G401 (cell line): ENCODE measurements around the gene ALG14. TPM values are rescaled to one million over a fixed set of nuclear protein-coding genes. Genes with fewer than 3 reads are reported as not detected.
"Not testable (repeated sequence)": the region's sequence is repeated elsewhere in the genome, so short reads cannot be mapped to it uniquely, and the experiment has no call there.

Source experiments
- DNase-seq: peaks from one replicate; pipeline ENCODE4 v3.0.0-alpha.2; 2015; ENCODE audit warnings: low spot score
- in situ Hi-C: cut with HindIII; loops from 2 replicates; pipeline ENCODE4 v1.10.0; 2016; ENCODE audit warnings: low sequenced_read_pairs, mixed read lengths
- total RNA-seq: library from RNA; depleted of rRNA; stranded (reverse); fragments of >200 nt; shearing (Covaris generic); gene quantifications from 2 replicates; pipeline ENCODE4 v1.2.3, GENCODE V29; 2014

ALG14 gene
- total RNA-seq, 1 experiment from 2014 or later, result 1.8 TPM

- in situ Hi-C loops, result no loop called here
- peak; percentile 7 for DNase-seq
Measured at GRCh38 chr1:94949681-94950661, 122.8 kb downstream of the ALG14 start.

DNA sequence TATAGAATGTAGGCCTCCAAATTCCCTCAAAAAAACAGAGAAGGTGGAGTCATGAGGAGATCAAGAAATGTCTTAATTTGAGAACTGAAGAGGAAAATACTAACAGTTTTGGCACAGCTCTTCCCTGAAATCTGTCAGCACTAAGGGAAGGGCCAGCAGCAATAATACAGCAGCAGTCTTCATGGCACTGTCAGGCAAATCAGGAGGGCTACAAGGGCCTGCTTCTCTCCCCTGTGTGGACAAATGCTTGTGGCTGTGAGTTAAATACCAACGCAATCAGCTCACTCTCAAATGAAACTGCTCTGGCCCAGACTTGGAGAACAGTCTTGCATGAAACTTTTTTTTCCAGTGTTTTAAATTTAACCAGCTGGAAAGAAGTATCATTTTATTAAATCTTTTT is 125.3 kb downstream of the ALG14 start:
- DNase-seq, result peak; percentile 16
- in situ Hi-C loops, result no loop called here

DNA sequence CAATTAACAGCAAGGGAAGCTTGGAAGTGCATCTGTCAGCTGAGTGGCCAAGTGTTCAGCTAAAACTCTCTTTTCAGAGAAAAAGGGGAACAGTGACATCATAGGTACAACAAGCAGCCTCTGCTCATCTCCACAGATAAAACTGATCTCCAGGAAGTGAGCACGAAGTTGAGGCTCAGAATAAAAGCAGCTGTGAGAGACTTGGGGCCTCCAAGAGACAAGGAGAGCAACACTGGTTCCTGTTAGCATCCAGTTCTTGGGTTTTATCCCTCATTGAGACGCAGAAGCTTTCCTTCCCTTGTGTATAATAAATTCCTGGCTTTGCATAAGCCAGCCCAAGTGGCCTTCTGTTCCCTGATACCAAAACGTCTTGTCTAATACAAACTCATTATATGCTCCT is 125.9 kb downstream of the ALG14 start:
- DNase-seq, result no peak
- in situ Hi-C loops, result no loop called here

- in situ Hi-C loops, result no loop called here
- DNase-seq, result no peak
Measured at GRCh38 chr1:94942171-94943128, 130.3 kb downstream of the ALG14 start.

- DNase-seq, in situ Hi-C loops: not testable (repeated sequence)
Measured at GRCh38 chr1:94941480-94941879, 131.3 kb downstream of the ALG14 start.

DNA sequence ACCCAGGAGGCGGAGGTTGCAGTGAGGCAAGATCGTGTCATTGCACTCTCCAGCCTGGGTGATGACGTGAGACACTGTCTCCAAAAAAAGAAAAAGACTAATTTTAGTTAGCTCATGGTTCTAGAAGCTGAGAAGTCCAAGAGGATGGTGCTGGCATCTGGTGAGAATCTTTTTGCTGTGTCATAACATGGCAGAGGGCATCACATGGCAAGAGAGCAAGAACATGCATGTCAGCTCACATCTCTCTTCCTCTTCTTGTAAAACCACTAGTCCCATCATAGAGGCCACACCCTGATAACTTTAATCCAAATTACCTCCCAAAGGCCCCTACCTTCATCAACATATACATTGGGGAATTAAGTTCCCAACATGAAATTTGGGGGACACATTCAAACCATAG is 132.0 kb downstream of the ALG14 start:
- in situ Hi-C loops, result no loop called here
- DNase-seq, result no peak

GRCh38 chr1:94937820-94938219 is 134.9 kb downstream of the ALG14 start:
- DNase-seq, result no peak
- in situ Hi-C loops, result no loop called here

GRCh38 chr1:94936861-94937620 is 135.7 kb downstream of the ALG14 start:
- in situ Hi-C loops, result no loop called here
- no peak for DNase-seq

GRCh38 chr1:94935476-94935875 is 137.3 kb downstream of the ALG14 start:
- in situ Hi-C loops, result no loop called here
- DNase-seq, result no peak

DNA sequence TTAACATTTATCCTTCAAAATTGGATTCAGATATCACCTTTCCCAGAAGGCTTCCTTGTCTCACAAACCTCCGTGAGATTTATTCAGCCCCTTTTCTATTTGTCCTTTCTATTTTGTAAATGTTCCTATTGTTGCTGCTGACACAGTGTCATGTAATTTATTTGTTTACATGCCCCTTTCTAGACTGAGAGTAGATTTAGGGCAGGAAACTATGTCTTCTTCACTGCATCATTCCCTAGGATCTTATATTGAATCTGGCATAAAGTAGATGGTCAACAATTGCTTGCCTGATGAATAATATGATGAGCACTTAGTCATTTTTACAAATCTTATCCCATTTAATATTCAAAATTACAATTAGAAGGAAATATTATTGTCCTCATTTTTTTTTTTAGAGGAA is 137.7 kb downstream of the ALG14 start:
- no peak for DNase-seq
- in situ Hi-C loops, result no loop called here

DNA sequence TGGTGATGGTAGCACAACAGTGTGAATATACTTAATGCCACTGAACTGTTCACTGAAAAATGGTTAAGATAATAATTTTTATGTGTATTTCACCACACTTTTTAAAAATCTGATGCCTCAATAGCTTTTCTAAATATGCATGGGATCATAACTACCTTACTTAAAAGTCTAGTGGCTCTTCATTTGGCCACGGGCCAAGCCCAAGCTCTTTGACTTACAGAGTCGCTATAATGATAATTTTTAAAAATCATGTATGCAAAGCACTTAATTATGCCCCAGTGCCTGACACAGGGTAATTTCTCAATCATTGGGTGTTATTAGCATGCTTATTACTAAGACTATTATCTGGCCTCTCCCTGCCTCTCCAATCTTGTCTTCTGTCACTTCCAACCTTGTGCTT is 138.2 kb downstream of the ALG14 start:
- no peak for DNase-seq
- in situ Hi-C loops, result no loop called here

DNA sequence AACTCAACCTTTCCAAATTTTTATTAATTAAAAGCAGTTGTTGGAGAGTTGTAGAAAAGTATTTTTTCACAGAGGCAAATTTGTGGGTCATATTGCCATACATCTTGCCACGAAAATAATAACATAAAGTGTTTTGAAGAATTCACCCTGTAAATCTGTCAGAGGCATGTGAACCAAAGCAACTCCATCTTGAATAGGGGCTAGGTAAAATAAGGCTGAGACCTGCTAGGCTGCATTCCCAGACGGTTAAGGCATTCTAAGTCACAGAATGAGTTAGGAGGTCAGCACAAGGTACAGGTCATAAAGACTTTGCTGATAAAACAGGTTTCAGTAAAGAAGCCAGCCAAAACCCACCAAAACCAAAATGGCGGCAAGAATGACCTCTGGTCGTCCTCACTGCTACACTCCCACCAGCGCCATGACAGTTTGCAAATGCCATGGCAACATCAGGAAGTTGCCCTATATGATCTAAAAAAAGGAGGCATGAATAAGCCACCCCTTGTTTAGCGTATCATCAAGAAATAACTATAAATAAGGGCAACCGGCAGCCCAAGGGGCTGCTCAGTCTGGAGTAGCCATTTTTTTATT is 141.4 kb downstream of the ALG14 start:
- DNase-seq, result no peak
- in situ Hi-C loops, result no loop called here

- no peak for DNase-seq
- in situ Hi-C loops, result no loop called here
Measured at GRCh38 chr1:94929351-94930217, 143.2 kb downstream of the ALG14 start.

DNA sequence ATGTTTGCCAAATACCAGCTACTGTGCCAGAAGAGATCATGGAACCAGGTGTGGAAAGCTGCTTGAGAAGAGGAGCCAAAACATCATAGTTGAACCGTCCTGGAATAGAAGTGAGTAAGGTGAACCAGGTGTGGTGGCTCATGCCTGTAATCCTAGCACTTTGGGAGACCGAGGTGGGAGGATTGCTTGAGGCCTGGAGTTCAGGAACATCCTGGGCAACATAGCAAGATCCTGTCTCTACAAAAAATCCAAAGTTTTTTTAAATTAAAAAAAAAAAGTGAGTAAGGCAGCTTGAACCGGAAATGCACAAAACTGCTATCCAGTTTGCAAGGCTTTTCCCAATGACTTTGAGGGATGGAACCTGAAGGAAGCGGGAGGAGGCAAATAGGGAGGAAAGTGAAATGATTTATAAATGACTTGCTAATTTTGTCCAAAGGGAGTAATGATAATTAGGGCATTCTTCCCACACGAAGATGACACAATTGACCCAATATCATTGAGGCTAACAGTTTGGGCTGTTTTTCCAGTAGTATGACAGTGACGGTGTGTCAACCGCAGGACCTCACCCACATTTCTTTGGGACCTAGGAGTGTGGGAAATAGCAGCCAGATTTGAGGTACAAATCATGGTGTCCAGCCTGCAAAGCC is 144.3 kb downstream of the ALG14 start:
- DNase-seq, result no peak

GRCh38 chr1:94927405-94928175 is 145.2 kb downstream of the ALG14 start:
- DNase-seq, result peak; percentile 64
- in situ Hi-C loops, result no loop called here

More for the DNA sequence above, 144.3 kb downstream of the ALG14 start:
- in situ Hi-C loops, result no loop called here

DNA sequence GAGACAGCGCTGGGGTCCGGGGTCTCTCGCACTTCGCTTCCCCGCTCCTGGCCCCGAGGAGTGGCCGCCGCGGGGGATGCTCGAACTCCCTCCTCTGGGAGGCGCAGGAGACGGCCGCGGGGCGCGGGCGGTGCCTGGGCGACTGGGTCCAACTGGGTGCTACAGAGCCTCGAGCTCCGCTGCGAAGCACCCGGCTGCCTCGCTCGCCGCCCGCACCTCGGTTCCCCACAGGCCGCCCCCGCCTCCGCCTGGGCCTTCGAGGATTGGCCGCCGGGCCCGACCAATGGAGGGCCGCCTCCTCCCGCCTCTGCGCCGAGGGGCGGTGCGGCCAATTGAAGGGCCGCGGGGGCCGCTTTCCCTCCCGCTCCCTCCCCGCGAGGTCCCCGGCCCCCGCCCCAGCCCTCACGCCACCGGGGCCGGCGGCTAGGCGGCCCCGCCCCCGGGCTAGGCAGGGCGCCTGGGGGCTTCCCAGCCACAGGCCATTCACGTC is 145.8 kb downstream of the ALG14 start, which contains the start of gene CNN3:
Gene CNN3 (minus strand): TSS at position 196 of the 490 bp plus-strand sequence. CDS start 216 bp downstream, outside the sequence.
- peak; percentile 89 for DNase-seq
- in situ Hi-C loops, result no loop called here
